Activated CD4-positive, alpha-beta T cell treated with anti-CD3 and anti-CD28 coated beads, Interleukin-2, amount 50 U/mL, for 1 hour (primary cell): Measurements from ENCODE around the gene PLCG2.
"Not testable (repeated sequence)": the region's sequence is repeated elsewhere in the genome, so short reads cannot be mapped to it uniquely, and the experiment has no call there.

Source experiments
- DNase-seq: peaks from one replicate; pipeline ENCODE4 v3.0.0-alpha.2; 2020

Gene PLCG2

GRCh38 chr16:81792828-81793227 is 13.7 kb downstream of the PLCG2 start:
- DNase-seq: no peak

- no peak for DNase-seq
These were observed 16.1 kb downstream of the PLCG2 start for GRCh38 chr16:81795193-81795592.

GRCh38 chr16:81796035-81796434 is 16.9 kb downstream of the PLCG2 start:
- DNase-seq: no peak

GRCh38 chr16:81796583-81797346 is 17.7 kb downstream of the PLCG2 start:
- no peak for DNase-seq

- no peak for DNase-seq
These were observed 18.4 kb downstream of the PLCG2 start for GRCh38 chr16:81797443-81797842.

- no peak for DNase-seq
These were observed 19.4 kb downstream of the PLCG2 start for GRCh38 chr16:81798311-81799137.

GRCh38 chr16:81799138-81799504 is 20.0 kb downstream of the PLCG2 start:
- DNase-seq: no peak

- DNase-seq: not testable (repeated sequence)
These were observed 22.6 kb downstream of the PLCG2 start for GRCh38 chr16:81801724-81802123.

GRCh38 chr16:81803332-81803731 is 24.2 kb downstream of the PLCG2 start:
- no peak for DNase-seq

GRCh38 chr16:81804134-81804610 is 25.1 kb downstream of the PLCG2 start:
- no peak for DNase-seq

- DNase-seq: no peak
These were observed 27.6 kb downstream of the PLCG2 start for GRCh38 chr16:81806696-81807095.

GRCh38 chr16:81807767-81808358 is 28.8 kb downstream of the PLCG2 start:
- no peak for DNase-seq

- DNase-seq: no peak
These were observed 29.9 kb downstream of the PLCG2 start for GRCh38 chr16:81808933-81809480.

GRCh38 chr16:81809567-81809966 is 30.5 kb downstream of the PLCG2 start:
- DNase-seq: no peak

- DNase-seq: no peak
These were observed 31.3 kb downstream of the PLCG2 start for GRCh38 chr16:81810361-81810760.

GRCh38 chr16:81810894-81811538 is 31.9 kb downstream of the PLCG2 start:
- no peak for DNase-seq

GRCh38 chr16:81813648-81814047 is 34.6 kb downstream of the PLCG2 start:
- no peak for DNase-seq

- no peak for DNase-seq
These were observed 35.8 kb downstream of the PLCG2 start for GRCh38 chr16:81814751-81815428.

- DNase-seq: no peak
These were observed 36.3 kb downstream of the PLCG2 start for GRCh38 chr16:81815429-81815766.

- no peak for DNase-seq
These were observed 37.3 kb downstream of the PLCG2 start for GRCh38 chr16:81816351-81816750.

GRCh38 chr16:81816793-81817210 is 37.7 kb downstream of the PLCG2 start:
- DNase-seq: no peak

GRCh38 chr16:81817296-81817695 is 38.2 kb downstream of the PLCG2 start:
- no peak for DNase-seq
